ENCODE data around the gene UTF1. TPM values are rescaled to one million over a fixed set of nuclear protein-coding genes. Genes with fewer than 3 reads are reported as not detected.

UTF1 gene
- total and polyA plus RNA-seq, 2 of the 8 experiments (the other 6 are each of a cell fraction or from before 2014, with no cell fraction given) = 0.47 to 21.8 TPM

- POLR2A ChIA-PET (ENCODE audit: partially characterized antibody) = interaction anchor here (0.9 to 1.4 kb wide), 5 partner anchors 9 to 50 kb away, joined by 3 to 6 read pairs (median 3); partner anchors contain the start of gene VENTX
- TF ChIP-seq BACH1 (IDR thresholded peaks at IDR 0.05; ENCODE audit: low read length) (no peak), SIRT6 (IDR thresholded peaks at IDR 0.05; ENCODE audit: low read length) (no peak), GABPA (IDR thresholded peaks at IDR 0.05; ENCODE audit: borderline replicate concordance, insufficient read depth, low read length) (no peak), RBBP5 (IDR thresholded peaks at IDR 0.05; ENCODE audit: borderline replicate concordance, low read depth, low read length) (no peak), KDM5A (IDR thresholded peaks at IDR 0.05; ENCODE audit: low read length) (no peak), TAF7 (optimal IDR thresholded peaks at IDR 0.05; ENCODE audit: borderline replicate concordance, low read depth, low read length) (no peak), ZNF274 (IDR thresholded peaks at IDR 0.05; ENCODE audit: borderline replicate concordance, extremely low read depth, low read length) (no peak), CBX5 (IDR thresholded peaks at IDR 0.05; ENCODE audit: low read depth, low read length) (no peak), HDAC2 (IDR thresholded peaks at IDR 0.05; ENCODE audit: borderline replicate concordance in 1 of 2, low read depth in 2 of 2, low read length in 2 of 2) (no peak), RAD21 (IDR thresholded peaks at IDR 0.05 in 1 of 2, conservative IDR thresholded peaks at IDR 0.05 in 1 of 2; ENCODE audit: low read depth in 2 of 2, low read length in 2 of 2) (no peak), RXRA (IDR thresholded peaks at IDR 0.05; ENCODE audit: insufficient read depth, low read depth, low read length) (no peak), SAP30 (IDR thresholded peaks at IDR 0.05; ENCODE audit: insufficient read depth, insufficient replicate concordance, low read length) (no peak)
Measured at GRCh38 chr10:133225707-133226191, 4.3 kb upstream of the UTF1 start.

More at GRCh38 chr10:133225707-133226191, 4.3 kb upstream of the UTF1 start:
- Histone ChIP-seq H2BK15ac (ENCODE audit: low read length) (no peak overlapping the region), H3K4me2 (ENCODE audit: insufficient read depth in 1 of 2, low read depth in 2 of 2, low read length in 2 of 2) (no peak overlapping the region), H3K27me3 (replicated peaks in 1 of 4; ENCODE audit: control insufficient read depth in 3 of 4, extremely low read depth in 1 of 4, insufficient read depth in 3 of 4, low read length in 3 of 4) (peaks cover 8 to 21% (median 19%) of the 10 kb centered on the region in 4 experiments), H3K27ac (ENCODE audit: low read depth, low read length) (no peak overlapping the region), H2BK5ac (ENCODE audit: low read depth, low read length) (peak overlapping the region; percentile 88; the same call in 1 of the 2 replicates), H2BK20ac (ENCODE audit: low read length) (no peak overlapping the region), H3K4me1 (replicated peaks in 1 of 4; ENCODE audit: control insufficient read depth in 3 of 4, insufficient read depth in 4 of 4, low read length in 3 of 4) (peaks cover 0 to 13% (median 5%) of the 10 kb centered on the region in 4 experiments; a peak in 5 of 7 replicates), H3K18ac (ENCODE audit: extremely low read depth, low read length) (peak overlapping the region; percentile 32; the same call in 1 of the 2 replicates), H4K5ac (ENCODE audit: insufficient read length, low read depth, low read length) (peak overlapping the region; percentile 70), H3K4me3 (ENCODE audit: extremely low read depth in 1 of 4, insufficient read depth in 2 of 4, low read depth in 3 of 4, low read length in 4 of 4) (no peak overlapping the region), H3K79me1 (ENCODE audit: low read depth, low read length) (no peaks in the 10 kb centered on the region), H3K79me2 (ENCODE audit: control insufficient read depth in 1 of 2, insufficient read depth in 2 of 2, low read length in 2 of 2) (no peaks in the 10 kb centered on the region), H2AFZ (ENCODE audit: low read length) (no peak overlapping the region), H3K9ac (replicated peaks in 1 of 4; ENCODE audit: extremely low read depth in 1 of 4, low read depth in 3 of 4, low read length in 3 of 4) (no peak overlapping the region), H4K91ac (replicated peaks; ENCODE audit: insufficient read length, low read length) (peak overlapping the region; percentile 91), H3K4ac (replicated peaks; ENCODE audit: insufficient read length, low read depth, low read length) (peak overlapping the region; percentile 85), H2AK5ac (ENCODE audit: low read depth, low read length) (no peak overlapping the region), H2BK120ac (replicated peaks; ENCODE audit: low read depth, low read length) (peak overlapping the region; percentile 83), H4K8ac (ENCODE audit: extremely low read depth, insufficient read depth, low read length) (peak overlapping the region; percentile 84; the same call in 1 of the 2 replicates), H4K20me1 (replicated peaks in 1 of 2; ENCODE audit: control insufficient read depth in 1 of 2, insufficient read depth in 2 of 2, low read length in 2 of 2) (no peaks in the 10 kb centered on the region), H3K36me3 (ENCODE audit: control insufficient read depth in 2 of 4, insufficient read depth in 4 of 4, low read length in 3 of 4) (no peaks in the 10 kb centered on the region), H3K23ac (ENCODE audit: insufficient read length) (no peak overlapping the region), H3K23me2 (ENCODE audit: low read depth, low read length) (peaks cover 8% of the 10 kb centered on the region; the same call in 1 of the 2 replicates), H3K9me3 (ENCODE audit: insufficient read depth in 2 of 2, low read depth in 1 of 2, low read length in 1 of 2) (no peaks in the 10 kb centered on the region), H3K56ac (replicated peaks; ENCODE audit: insufficient read length, low read depth, low read length) (peak overlapping the region; percentile 49), H2BK12ac (ENCODE audit: low read depth, low read length) (no peak overlapping the region; the same call in 1 of the 2 replicates), H3K14ac (ENCODE audit: insufficient read length) (no peak overlapping the region)
- DNase-seq (ENCODE audit: low read depth in 1 of 2, low spot score in 2 of 2) (no peak), FAIRE-seq (no peak)
- 93% methylated on average over 23 of the region's 23 CpGs; no CpG with 5 or more reads in 1 of the 2 experiments for WGBS, 2 experiments (ENCODE audit: extremely low coverage in 1 of 2, insufficient coverage in 1 of 2, insufficient read length in 1 of 2, insufficient replicate concordance in 2 of 2, low coverage in 1 of 2, low lambda C conversion rate in 2 of 2, missing lambda C conversion rate in 1 of 2)
- CTCF ChIA-PET (ENCODE audit: partially characterized antibody) = interaction anchor here (0.7 to 2.2 kb wide), 11 partner anchors 13 to 102 kb away, joined by 3 to 12 read pairs (median 4); partner anchors contain the start of gene ADAM8
